Heart right ventricle (tissue), 16 donors: ENCODE data around the gene HIRIP3. TPM values are rescaled to one million over a fixed set of nuclear protein-coding genes. Genes with fewer than 3 reads are reported as not detected.
"Not testable (repeated sequence)": the region's sequence is repeated elsewhere in the genome, so short reads cannot be mapped to it uniquely, and the experiment has no call there.

Experiments used
- ATAC-seq, 8 donors: fragments of 200-7000 bp; cut with Tn5 transposase; one replicate each; pipeline ENCODE4 v1.9.1; 2020; ENCODE audit warnings: mild to moderate bottlenecking in 8 of 8, moderate library complexity in 8 of 8, moderate number of reproducible peaks in 1 of 8
- DNase-seq, 2 donors: peaks; one replicate each; pipeline ENCODE4 v3.0.0-alpha.2; 2020
- H3K27ac ChIP-seq, 10 donors: fragments of 200-600 bp; sonication (generic) in 2 of 10; one replicate each; pipeline versions ENCODE4 v1.5.0 to v1.8.0; 2020 to 2022; ENCODE audit warnings: mild to moderate bottlenecking in 3 of 10
- H3K27me3 ChIP-seq, 7 donors: fragments of 200-600 bp; one replicate each; pipeline ENCODE4 v1.8.0; 2021 to 2022; ENCODE audit warnings: mild to moderate bottlenecking in 2 of 7
- H3K36me3 ChIP-seq, 9 donors: fragments of 200-600 bp; sonication (generic) in 1 of 9; one replicate each; pipeline versions ENCODE4 v1.5.0 to v1.8.0; 2020 to 2022; ENCODE audit warnings: mild to moderate bottlenecking in 2 of 9
- H3K4me1 ChIP-seq, 9 donors: fragments of 200-600 bp; sonication (generic) in 1 of 9; one replicate each; pipeline versions ENCODE4 v1.5.0 to v1.8.0; 2020 to 2022; ENCODE audit warnings: mild to moderate bottlenecking in 4 of 9
- H3K4me3 ChIP-seq, 10 donors: fragments of 200-600 bp; sonication (generic) in 2 of 10; one replicate each; pipeline versions ENCODE4 v1.5.0 to v1.8.0; 2020 to 2022; ENCODE audit warnings: mild to moderate bottlenecking in 7 of 10, moderate library complexity in 2 of 10
- H3K9me3 ChIP-seq, 11 donors: fragments of 200-600 bp in 10 of 11; sonication (generic) in 2 of 11; one replicate each; pipeline versions ENCODE4 v1.5.0 to v1.8.0; 2013 to 2022; ENCODE audit warnings: mild to moderate bottlenecking in 2 of 11, control low read depth in 1 of 11, moderate library complexity in 1 of 11
- CTCF ChIP-seq, 9 donors: fragments of 200-600 bp; sonication (generic) in 2 of 9; IDR thresholded peaks; one replicate each; pipeline versions ENCODE4 v1.5.0 to v1.8.0; 2021 to 2022; ENCODE audit warnings: antibody characterized with exemption in 9 of 9, mild to moderate bottlenecking in 5 of 9, moderate library complexity in 1 of 9
- WGBS, 2 donors: extraction: QIAGEN DNeasy Blood & Tissue Kit; methylation state at CpG; one replicate each; pipeline ENCODE4 v1.1.7; 2013; ENCODE audit warnings: inconsistent platforms in 1 of 2; 5-methylcytosine and 5-hydroxymethylcytosine counted together
- intact Hi-C, 10 donors: fragments of 100-400 bp; cut with DNase I; formaldehyde crosslinking; loops; one replicate each; pipeline versions ENCODE4 v1.11.1 to v1.14.2; 2022
- long read RNA-seq, 3 donors: library from polyadenylated mRNA; unstranded; transcript quantifications; one replicate each; pipeline ENCODE4 v2.0.0, GENCODE V29; 2020 to 2021
- polyA plus RNA-seq, 2 donors: library from polyadenylated mRNA; stranded (reverse); fragments of 200-250 nt; gene quantifications; one replicate each; pipeline ENCODE4 v1.2.3, GENCODE V29; 2013
- total RNA-seq, 10 donors: library from RNA; stranded (reverse); fragmentation: NEBNext Ultra II Directional in 3 of 10; extraction: Animal tissue kit (Norgen Biotek cat#: 25700) in 3 of 10; gene quantifications; one replicate each; pipeline versions ENCODE4 v1.2.1 to v1.2.4, GENCODE V29; 2021 to 2023
- donor health status: Arrhythmogenic right ventricular cardiomyopathy.
- donor health status: ischemic (EF 13 %, LVEDD 7.1; RV severe dilation, severe dysfunction).
- donor health status: healthy with polysubstance abuse.
- donor health status: DM: no; HTN: yes; CAD: no.
- donor health status: DM: no; HTN: no; CAD: no.
- donor health status: ischemic (EF 25% LVEDD 6.9; RV normal size, moderate dysfunction).
- donor health status: ischemic (EF 25% LVEDD 5.7; RV mildly dilated, moderate dysfunction).
- donor health status: healthy.
- donor health status: DM: yes; HTN: yes; CAD: no.
- donor health status: Ischemic cardiomyopathy.
- donor health status: ischemic (EF 35%, LVEDD 5.7; RV mildly dilated, moderate dysfunction).
- donor health status: nonischemic (EF 11% LVEDD 7.7; RV severe dilation, severe dysfunction).
- donor health status: DM: yes; HTN: yes; CAD: no.
- donor health status: PGD.
- donor health status: ischemic (EF 29% LVEDD 5.4; RV normal size, mild dysfunction).
- donor health status: nonischemic (EF 23%, LVEDD 6.1; RV moderate dilation, normal function).

The HIRIP3 gene
- 10 to 100 TPM; 14.4 to 23.2 (median 17.1) TPM for total RNA-seq
- 10 to 100 TPM; 17.9 to 22.4 TPM for polyA plus RNA-seq
- long read RNA-seq, donor 1, transcript HIRIP3-201 (7 exons, 3,388 nt), result major isoform, 54 of 67 reads
- long read RNA-seq, donor 1, partial matches to known transcripts, result 6 of 67 reads
- long read RNA-seq, donor 1, other reads (novel, unspliced or antisense), result 6 of 67 reads
- long read RNA-seq, donor 2, transcript HIRIP3-201 (7 exons, 3,388 nt), result major isoform, 48 of 65 reads
- long read RNA-seq, donor 2, transcript HIRIP3-204 (6 exons, 988 nt), result minor isoform, 5 of 65 reads
- long read RNA-seq, donor 2, partial matches to known transcripts, result 5 of 65 reads
- long read RNA-seq, donor 2, other reads (novel, unspliced or antisense), result 6 of 65 reads
- long read RNA-seq, donor 3, transcript HIRIP3-201 (7 exons, 3,388 nt), result major isoform, 48 of 62 reads
- long read RNA-seq, donor 3, transcript HIRIP3-204 (6 exons, 988 nt), result minor isoform, 7 of 62 reads
- long read RNA-seq, donor 3, partial matches to known transcripts, result 3 of 62 reads
- long read RNA-seq, donor 3, other reads (novel, unspliced or antisense), result 4 of 62 reads

GRCh38 chr16:29995324-29995910, at the start of gene HIRIP3:
HIRIP3 (minus strand) TSS chr16:29995617; CDS start chr16:29995605, 12 bp downstream.
- intact Hi-C loops, result loop anchor here in 6 of 10 donors (1.0 to 10.0 kb wide), 8 partner anchors 15 to 181 kb away; partner anchors contain the start of genes TMEM219 (in 3 of the 6), CDIPT (in 1 of the 6), KCTD13 (in 1 of the 6) and PAGR1 (in 1 of the 6)
- Histone ChIP-seq H3K4me1 (peaks cover 7 to 40% (median 28%) of the 10 kb centered on the region in 9 donors), H3K27me3 (no peaks in the 10 kb centered on the region), H3K27ac (peak within 1 kb of the TSS; percentile 87 to 99 (median 96)), H3K9me3 (no peaks in the 10 kb centered on the region), H3K4me3 (peak within 1 kb of the TSS; percentile 55 to 97 (median 82)), H3K36me3 (peaks cover 0 to 63% (median 22%) of the 10 kb centered on the region in 9 donors)
- peak; percentile 73 to 92 (median 84) for ATAC-seq
- WGBS, 2 donors, result 0% methylated on average over 53 of the region's 53 CpGs
- DNase-seq, result peak; percentile 90
- TF ChIP-seq CTCF (IDR thresholded peaks at IDR 0.05), result no peak

- intact Hi-C loops, result no loop called here
- no peak for DNase-seq
- peak; percentile 29 to 62 (median 50) for TF ChIP-seq CTCF (IDR thresholded peaks at IDR 0.05)
- Histone ChIP-seq H3K4me3 (no peak overlapping the region), H3K27ac (no peak overlapping the region), H3K27me3 (peaks cover 0 to 8% (median 0%) of the 10 kb centered on the region in 7 donors), H3K9me3 (no peaks in the 10 kb centered on the region), H3K36me3 (no peaks in the 10 kb centered on the region), H3K4me1 (no peaks in the 10 kb centered on the region)
- peak in 1 of 8 donors; percentile 33 for ATAC-seq
- WGBS, 2 donors, result 23 to 33% methylated on average over 5 of the region's 5 CpGs
Measured at GRCh38 chr16:30041841-30042240, 46.4 kb upstream of the HIRIP3 start.

- H3K4me1 ChIP-seq, H3K9me3 ChIP-seq, intact Hi-C loops, H3K36me3 ChIP-seq, DNase-seq, ATAC-seq, H3K27ac ChIP-seq, H3K4me3 ChIP-seq: not testable (repeated sequence)
- 81 to 84% methylated on average over 5 of the region's 5 CpGs for WGBS, 2 donors
- peaks cover 0 to 12% (median 6%) of the 10 kb centered on the region in 7 donors for H3K27me3 ChIP-seq
Measured at GRCh38 chr16:30040690-30041089, 45.3 kb upstream of the HIRIP3 start.

GRCh38 chr16:30040221-30040620, 44.8 kb upstream of the HIRIP3 start:
- 65 to 81% methylated on average over 5 of the region's 5 CpGs for WGBS, 2 donors
- no peak overlapping the region for H3K4me3 ChIP-seq
- intact Hi-C loops, result no loop called here
- no peaks in the 10 kb centered on the region for H3K4me1 ChIP-seq
- ATAC-seq, result no peak
- H3K27me3 ChIP-seq, result peaks cover 0 to 15% (median 8%) of the 10 kb centered on the region in 7 donors
- DNase-seq, result no peak
- TF ChIP-seq CTCF (IDR thresholded peaks at IDR 0.05), result no peak
- H3K36me3 ChIP-seq, result no peaks in the 10 kb centered on the region
- no peaks in the 10 kb centered on the region for H3K9me3 ChIP-seq
- no peak overlapping the region for H3K27ac ChIP-seq
